ENCODE data around the gene GPX4.

The GPX4 gene

GRCh38 chr19:1149259-1150045, 45.7 kb downstream of the GPX4 start:
- no peak for DNase-seq (ENCODE audit: low spot score)

- no peak for DNase-seq (ENCODE audit: low spot score)
Measured at GRCh38 chr19:1150333-1151036, 46.7 kb downstream of the GPX4 start.

GRCh38 chr19:1151037-1151724, 47.4 kb downstream of the GPX4 start:
- DNase-seq (ENCODE audit: low spot score): no peak

GRCh38 chr19:1151917-1152587, 48.3 kb downstream of the GPX4 start:
- no peak for DNase-seq (ENCODE audit: low spot score)

- DNase-seq (ENCODE audit: low spot score): no peak
Measured at GRCh38 chr19:1153891-1154730, 50.3 kb downstream of the GPX4 start.

- no peak for DNase-seq (ENCODE audit: low spot score)
Measured at GRCh38 chr19:1154731-1155351, 51.0 kb downstream of the GPX4 start.

GRCh38 chr19:1155352-1156304, 51.8 kb downstream of the GPX4 start:
- DNase-seq (ENCODE audit: low spot score): no peak
